PFSK-1 (cell line): ENCODE data around the gene BCOR.

Source experiments
- FOXP2 ChIP-seq: optimal IDR thresholded peaks from 2 replicates; pipeline ENCODE3; 2011; ENCODE audit warnings: borderline replicate concordance, control low read depth, inconsistent platforms; ENCODE audit not compliant: insufficient read depth; ENCODE audit errors: extremely low read length, extremely low read depth
- POLR2AphosphoS5 ChIP-seq: IDR thresholded peaks from 2 replicates; pipeline ENCODE4 v1.6.1; 2012; ENCODE audit warnings: low read depth, mild to moderate bottlenecking, control low read depth, low read length, moderate library complexity
- REST ChIP-seq, 2 experiments: IDR thresholded peaks; 2 replicates each; pipeline versions ENCODE4 v1.6.1 to v1.8.0; 2011 to 2012; ENCODE audit warnings: low read depth in 2 of 2, low read length in 2 of 2, control low read depth in 1 of 2, inconsistent platforms in 1 of 2, mild to moderate bottlenecking in 1 of 2, moderate library complexity in 1 of 2; ENCODE audit not compliant: insufficient read depth in 1 of 2
- SIN3A ChIP-seq: IDR thresholded peaks from 2 replicates; pipeline ENCODE4 v1.6.1; 2012; ENCODE audit warnings: mild to moderate bottlenecking, low read length, moderate library complexity, borderline replicate concordance; ENCODE audit not compliant: insufficient read depth
- TAF1 ChIP-seq: IDR thresholded peaks from 2 replicates; pipeline ENCODE4 v1.6.1; 2012; ENCODE audit warnings: low read length, control low read depth, borderline replicate concordance; ENCODE audit not compliant: insufficient read depth

Gene BCOR

GRCh38 chrX:40062525-40063155, 35.1 kb downstream of the BCOR start:
- TF ChIP-seq REST (IDR thresholded peaks at IDR 0.05; ENCODE audit: insufficient read depth in 1 of 2, low read depth in 2 of 2, low read length in 2 of 2): no peak
- no peak for TF ChIP-seq SIN3A
- TF ChIP-seq FOXP2: no peak
- TF ChIP-seq TAF1: no peak
- no peak for TF ChIP-seq POLR2AphosphoS5

GRCh38 chrX:40061871-40062524, 35.8 kb downstream of the BCOR start:
- no peak for TF ChIP-seq TAF1
- no peak for TF ChIP-seq REST (IDR thresholded peaks at IDR 0.05; ENCODE audit: insufficient read depth in 1 of 2, low read depth in 2 of 2, low read length in 2 of 2)
- TF ChIP-seq SIN3A: no peak
- no peak for TF ChIP-seq POLR2AphosphoS5
- TF ChIP-seq FOXP2: no peak

GRCh38 chrX:40061005-40061404, 36.8 kb downstream of the BCOR start:
- TF ChIP-seq TAF1 (no peak), REST (IDR thresholded peaks at IDR 0.05; ENCODE audit: insufficient read depth in 1 of 2, low read depth in 2 of 2, low read length in 2 of 2) (no peak), POLR2AphosphoS5 (no peak), FOXP2 (no peak), SIN3A (no peak)

- TF ChIP-seq TAF1 (no peak), POLR2AphosphoS5 (no peak)
These were observed 37.4 kb downstream of the BCOR start for GRCh38 chrX:40060356-40060845.

- TF ChIP-seq SIN3A (no peak), POLR2AphosphoS5 (no peak), FOXP2 (no peak), REST (IDR thresholded peaks at IDR 0.05; ENCODE audit: insufficient read depth in 1 of 2, low read depth in 2 of 2, low read length in 2 of 2) (no peak), TAF1 (no peak)
These were observed 39.0 kb downstream of the BCOR start for GRCh38 chrX:40058719-40059118.
